Caco-2 (cell line): ENCODE data around the gene HEXIM2. TPM values are rescaled to one million over a fixed set of nuclear protein-coding genes. Genes with fewer than 3 reads are reported as not detected.

Experiments
- BruUV-seq: library from RNA; stranded (reverse); fragments of 400-500 nt; replicated peaks from 2 replicates; lab custom pipeline; 2021; lab: Mats Ljungman, UMichigan
- CTCF ChIA-PET: fragments of 300-600 bp; sonication (Branson Sonifier 250); formaldehyde crosslinking; loops from one replicate; lab custom pipeline; 2022; ENCODE audit warnings: antibody characterized with exemption; lab: Charles Lee
- POLR2A ChIA-PET: fragments of 300-600 bp; sonication (Branson Sonifier 250); formaldehyde crosslinking; loops from one replicate; lab custom pipeline; 2022; ENCODE audit warnings: antibody characterized with exemption; lab: Charles Lee
- DNase-seq, 2 experiments: peaks; one replicate each; pipeline versions ENCODE4 v3.0.0 to v3.0.0-alpha.2; 2020 to 2022
- H3K27me3 ChIP-seq: replicated peaks from 2 replicates; pipeline ENCODE4 v1.6.0; 2011; ENCODE audit warnings: low read length; ENCODE audit not compliant: control insufficient read depth, insufficient read depth
- H3K36me3 ChIP-seq: 2 replicates; pipeline ENCODE4 v1.5.1; 2011; ENCODE audit warnings: low read length; ENCODE audit not compliant: control insufficient read depth, insufficient read depth
- H3K4me1 ChIP-seq: fragments of 250-450 bp; sonication (Bioruptor Pico); 2 replicates; pipeline ENCODE4 v1.5.1; 2020; ENCODE audit warnings: mild to moderate bottlenecking
- H3K4me3 ChIP-seq: 2 replicates; pipeline ENCODE4 v1.5.1; 2011; ENCODE audit warnings: low read depth, mild to moderate bottlenecking, control low read depth, low read length
- H3K9me3 ChIP-seq: fragments of 250-450 bp; sonication (Bioruptor Pico); 2 replicates; pipeline ENCODE4 v1.5.1; 2020; ENCODE audit warnings: mild to moderate bottlenecking, moderate library complexity
- H3K27ac Mint-ChIP-seq: one replicate; pipeline ENCODE4 v1.8.0; 2022; ENCODE audit warnings: mixed read lengths; ENCODE audit not compliant: unreplicated experiment
- H3K27me3 Mint-ChIP-seq: one replicate; pipeline ENCODE4 v1.8.0; 2022; ENCODE audit warnings: mixed read lengths; ENCODE audit not compliant: insufficient read depth, unreplicated experiment
- H3K36me3 Mint-ChIP-seq: one replicate; pipeline ENCODE4 v1.8.0; 2022; ENCODE audit warnings: mild to moderate bottlenecking, mixed read lengths; ENCODE audit not compliant: insufficient read depth, unreplicated experiment
- H3K4me1 Mint-ChIP-seq: one replicate; pipeline ENCODE4 v1.8.0; 2022; ENCODE audit warnings: low read depth, mixed read lengths; ENCODE audit not compliant: unreplicated experiment
- H3K4me3 Mint-ChIP-seq: one replicate; pipeline ENCODE4 v1.8.0; 2022; ENCODE audit warnings: mild to moderate bottlenecking, moderate library complexity, mixed read lengths; ENCODE audit not compliant: unreplicated experiment
- H3K9me3 Mint-ChIP-seq: one replicate; pipeline ENCODE4 v1.8.0; 2022; ENCODE audit warnings: mixed read lengths; ENCODE audit not compliant: unreplicated experiment
- CTCF ChIP-seq, 2 experiments: fragments of 200-600 bp in 1 of 2; IDR thresholded peaks; 1 replicate in 1 of 2; 2 replicates in 1 of 2; pipeline versions ENCODE4 v1.5.1 to v1.8.0; 2011 to 2022; ENCODE audit warnings: antibody characterized with exemption in 1 of 2, control low read depth in 1 of 2, inconsistent platforms in 1 of 2, low read depth in 1 of 2, low read length in 1 of 2, mild to moderate bottlenecking in 1 of 2, moderate library complexity in 1 of 2; ENCODE audit not compliant: insufficient read depth in 1 of 2, severe bottlenecking in 1 of 2, unreplicated experiment in 1 of 2
- intact Hi-C: fragments of 100-400 bp; cut with micrococcal nuclease; formaldehyde crosslinking; loops from one replicate; pipeline ENCODE4 v1.10.0; 2022; ENCODE audit not compliant: unreplicated experiment
- total RNA-seq: library from RNA; stranded (reverse); gene quantifications from 2 replicates; pipeline ENCODE4 v1.2.3, GENCODE V29; 2022

The HEXIM2 gene
- total RNA-seq, 1 experiment from 2014 or later = 12.7 TPM

GRCh38 chr17:45115871-45116270, 45.8 kb upstream of the HEXIM2 start:
- no peak for TF ChIP-seq CTCF (IDR thresholded peaks at IDR 0.05; ENCODE audit: insufficient read depth in 1 of 2, low read depth in 1 of 2, low read length in 1 of 2, severe bottlenecking in 1 of 2, unreplicated experiment in 1 of 2)
- peak overlapping the region; percentile 25 for H3K27ac Mint-ChIP-seq
- no peaks in the 10 kb centered on the region for H3K27me3 ChIP-seq
- DNase-seq = no peak
- H3K4me3 ChIP-seq = no peak overlapping the region
- H3K36me3 Mint-ChIP-seq = peaks cover 46% of the 10 kb centered on the region
- CTCF ChIA-PET = interaction anchor here (1.0 to 1.4 kb wide), 2 partner anchors 19 to 20 kb away, joined by 3 read pairs; partner anchors contain the start of gene ACBD4
- peaks cover 7% of the 10 kb centered on the region; the same call in 1 of the 2 replicates for H3K4me1 ChIP-seq
- H3K9me3 ChIP-seq = no peaks in the 10 kb centered on the region
- peaks cover 2% of the 10 kb centered on the region; the same call in 1 of the 2 replicates for H3K36me3 ChIP-seq
- POLR2A ChIA-PET = no interaction called here
- H3K4me1 Mint-ChIP-seq = peaks cover 6% of the 10 kb centered on the region
- H3K27me3 Mint-ChIP-seq = no peaks in the 10 kb centered on the region
- H3K4me3 Mint-ChIP-seq = no peak overlapping the region
- no peaks in the 10 kb centered on the region for H3K9me3 Mint-ChIP-seq
- intact Hi-C loops = no loop called here
- no TSS peak for BruUV-seq

- H3K4me3 Mint-ChIP-seq = no peak overlapping the region
- H3K9me3 Mint-ChIP-seq = no peaks in the 10 kb centered on the region
- Histone ChIP-seq H3K4me3 (no peak overlapping the region), H3K36me3 (peaks cover 2% of the 10 kb centered on the region; the same call in 1 of the 2 replicates), H3K9me3 (no peaks in the 10 kb centered on the region), H3K27me3 (no peaks in the 10 kb centered on the region), H3K4me1 (peaks cover 7% of the 10 kb centered on the region; the same call in 1 of the 2 replicates)
- TF ChIP-seq CTCF (IDR thresholded peaks at IDR 0.05; ENCODE audit: insufficient read depth in 1 of 2, low read depth in 1 of 2, low read length in 1 of 2, severe bottlenecking in 1 of 2, unreplicated experiment in 1 of 2) = no peak
- no peak for DNase-seq
- BruUV-seq = no TSS peak
- CTCF ChIA-PET = interaction anchor here (1.4 kb wide), 1 partner anchor 19 kb away, joined by 3 read pairs; the partner anchor contains the start of gene ACBD4
- H3K27ac Mint-ChIP-seq = peak overlapping the region; percentile 25
- peaks cover 48% of the 10 kb centered on the region for H3K36me3 Mint-ChIP-seq
- H3K27me3 Mint-ChIP-seq = no peaks in the 10 kb centered on the region
- intact Hi-C loops = no loop called here
- POLR2A ChIA-PET = no interaction called here
- H3K4me1 Mint-ChIP-seq = peaks cover 6% of the 10 kb centered on the region
Measured at GRCh38 chr17:45116434-45117016, 45.1 kb upstream of the HEXIM2 start.

- Histone ChIP-seq H3K4me1 (peaks cover 12% of the 10 kb centered on the region), H3K36me3 (peaks cover 2% of the 10 kb centered on the region; the same call in 1 of the 2 replicates), H3K9me3 (no peaks in the 10 kb centered on the region), H3K4me3 (no peak overlapping the region), H3K27me3 (no peaks in the 10 kb centered on the region)
- Mint-ChIP-seq H3K4me3 (no peak overlapping the region), H3K27me3 (no peaks in the 10 kb centered on the region), H3K4me1 (peaks cover 6% of the 10 kb centered on the region), H3K27ac (no peak overlapping the region), H3K36me3 (peaks cover 47% of the 10 kb centered on the region), H3K9me3 (no peaks in the 10 kb centered on the region)
- TF ChIP-seq CTCF (IDR thresholded peaks at IDR 0.05; ENCODE audit: insufficient read depth in 1 of 2, low read depth in 1 of 2, low read length in 1 of 2, severe bottlenecking in 1 of 2, unreplicated experiment in 1 of 2) = no peak
- CTCF ChIA-PET = interaction anchor here (1.4 kb wide), 1 partner anchor 18 kb away, joined by 3 read pairs; the partner anchor contains the start of gene ACBD4
- POLR2A ChIA-PET = no interaction called here
- intact Hi-C loops = no loop called here
- BruUV-seq = no TSS peak
- no peak for DNase-seq
Measured at GRCh38 chr17:45117334-45117733, 44.3 kb upstream of the HEXIM2 start.
